D341Med (cell line): Measurements from ENCODE around the gene GRIA1.

Experiments
- DNase-seq: peaks from one replicate; pipeline ENCODE4 v3.0.0; 2012; ENCODE audit warnings: low spot score

The GRIA1 gene

GRCh38 chr5:153498516-153498915 is 8.0 kb downstream of the GRIA1 start:
- no peak for DNase-seq

GRCh38 chr5:153500178-153500577 is 9.7 kb downstream of the GRIA1 start:
- DNase-seq = no peak

- DNase-seq = no peak
Observed at GRCh38 chr5:153504726-153505125, 14.3 kb downstream of the GRIA1 start.

GRCh38 chr5:153508700-153509099 is 18.2 kb downstream of the GRIA1 start:
- DNase-seq = no peak

- no peak for DNase-seq
Observed at GRCh38 chr5:153511622-153512021, 21.2 kb downstream of the GRIA1 start.

GRCh38 chr5:153513156-153513555 is 22.7 kb downstream of the GRIA1 start:
- DNase-seq = no peak

- no peak for DNase-seq
Observed at GRCh38 chr5:153515301-153515700, 24.8 kb downstream of the GRIA1 start.

GRCh38 chr5:153516504-153517240 is 26.2 kb downstream of the GRIA1 start:
- no peak for DNase-seq

GRCh38 chr5:153517241-153517611 is 26.8 kb downstream of the GRIA1 start:
- DNase-seq = peak; percentile 70

GRCh38 chr5:153520137-153520536 is 29.7 kb downstream of the GRIA1 start:
- no peak for DNase-seq

- no peak for DNase-seq
Observed at GRCh38 chr5:153520952-153521351, 30.5 kb downstream of the GRIA1 start.

GRCh38 chr5:153523211-153523610 is 32.7 kb downstream of the GRIA1 start:
- no peak for DNase-seq

GRCh38 chr5:153523831-153524230 is 33.4 kb downstream of the GRIA1 start:
- no peak for DNase-seq

GRCh38 chr5:153525536-153525935 is 35.1 kb downstream of the GRIA1 start:
- no peak for DNase-seq

- no peak for DNase-seq
Observed at GRCh38 chr5:153530357-153531143, 40.1 kb downstream of the GRIA1 start.

- no peak for DNase-seq
Observed at GRCh38 chr5:153533546-153533945, 43.1 kb downstream of the GRIA1 start.

GRCh38 chr5:153534102-153534501 is 43.6 kb downstream of the GRIA1 start:
- DNase-seq = no peak

GRCh38 chr5:153537207-153537606 is 46.7 kb downstream of the GRIA1 start:
- DNase-seq = no peak

- no peak for DNase-seq
Observed at GRCh38 chr5:153539983-153540382, 49.5 kb downstream of the GRIA1 start.

GRCh38 chr5:153542536-153542935 is 52.1 kb downstream of the GRIA1 start:
- DNase-seq = no peak

- no peak for DNase-seq
Observed at GRCh38 chr5:153543288-153543687, 52.8 kb downstream of the GRIA1 start.

GRCh38 chr5:153543959-153544470 is 53.5 kb downstream of the GRIA1 start:
- DNase-seq = no peak

- DNase-seq = no peak
Observed at GRCh38 chr5:153544706-153545105, 54.2 kb downstream of the GRIA1 start.
